GM21576 (cell line): Measurements from ENCODE around the gene STK25.
"Not testable (repeated sequence)": the region's sequence is repeated elsewhere in the genome, so short reads cannot be mapped to it uniquely, and the experiment has no call there.

Source experiments
- ATAC-seq: cut with Tn5 transposase; IDR thresholded peaks from one replicate; pipeline ENCODE4 v1.9.1; 2021; ENCODE audit warnings: mild to moderate bottlenecking, moderate library complexity; ENCODE audit not compliant: unreplicated experiment

Gene STK25

GRCh38 chr2:241540401-241540770, 32.0 kb upstream of the STK25 start:
- no peak for ATAC-seq

DNA sequence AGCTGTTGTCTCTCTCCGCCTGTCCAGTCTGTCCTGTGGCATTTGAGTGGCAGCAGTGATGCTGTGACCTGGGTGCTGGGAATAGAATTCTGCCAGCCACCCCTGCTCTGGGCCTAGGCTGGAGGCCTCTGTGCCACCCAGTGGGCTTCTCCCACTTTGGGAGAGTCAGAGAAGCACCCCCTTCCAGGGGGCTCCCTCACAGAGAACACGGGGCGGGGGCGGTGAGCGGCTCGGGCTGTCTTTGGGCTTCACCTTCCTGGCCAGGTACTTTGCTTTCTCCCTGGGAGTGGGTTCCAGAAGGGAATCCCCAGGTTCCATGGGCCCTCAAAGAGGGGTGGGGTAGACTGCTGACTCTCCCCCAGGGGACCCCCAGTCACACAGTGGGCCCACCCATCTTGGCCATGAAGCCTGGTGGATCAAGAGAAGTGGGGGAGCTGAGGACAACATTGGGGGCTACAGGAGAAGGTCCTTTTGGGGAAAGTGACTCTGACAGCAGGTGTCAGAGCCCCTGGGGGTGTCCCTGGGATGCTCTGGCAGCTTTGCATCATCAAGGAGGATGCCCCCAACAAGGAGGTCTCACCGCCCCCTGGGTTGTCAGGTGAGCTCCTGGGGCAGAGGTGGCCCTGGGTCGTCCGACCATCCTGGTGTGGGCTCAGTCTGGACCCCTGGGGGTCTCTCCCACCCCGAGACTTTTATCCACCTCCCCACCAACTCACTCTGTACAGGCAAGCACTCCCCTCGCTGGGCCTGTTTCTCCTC, 31.4 kb upstream of the STK25 start:
- ATAC-seq: no peak

- ATAC-seq: no peak
These were observed 30.6 kb upstream of the STK25 start for GRCh38 chr2:241538838-241539615.

DNA sequence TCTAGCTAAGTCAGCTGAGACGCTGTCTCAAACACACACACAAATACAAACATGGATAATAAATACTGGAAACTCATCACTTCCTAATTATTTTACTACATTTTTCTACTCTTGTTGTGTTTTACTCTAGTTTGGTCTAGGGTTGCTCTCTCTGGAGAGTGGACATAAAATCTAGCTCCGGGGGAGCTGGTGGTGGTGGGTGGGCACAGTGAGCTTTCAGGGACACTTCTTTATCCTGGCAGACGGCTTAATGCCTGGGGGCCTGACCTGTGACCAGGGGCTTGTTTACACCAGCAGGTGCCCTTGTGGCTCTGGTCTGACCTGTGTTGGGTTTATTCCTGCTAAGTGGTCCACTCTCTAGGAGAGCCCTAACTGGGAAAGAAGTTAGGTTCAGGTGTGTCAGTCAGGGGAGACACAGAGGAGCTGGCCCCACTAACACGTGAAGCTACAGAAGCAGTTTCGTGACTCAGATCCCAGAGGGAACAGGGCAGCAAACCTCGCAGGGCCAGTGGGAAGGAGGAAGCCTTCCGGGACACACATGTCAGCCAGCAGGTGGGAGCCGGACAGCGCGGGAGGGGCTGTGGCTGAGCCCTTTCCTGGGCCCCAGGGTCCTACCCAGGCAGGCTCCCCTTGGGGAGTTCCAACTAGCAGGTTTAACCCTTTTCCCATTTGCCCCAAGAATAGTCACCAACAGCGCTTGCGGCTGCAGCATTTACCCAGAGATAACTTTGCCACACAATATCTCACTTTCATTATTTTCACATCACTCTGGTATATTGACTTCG, 27.7 kb upstream of the STK25 start:
- no peak for ATAC-seq

DNA sequence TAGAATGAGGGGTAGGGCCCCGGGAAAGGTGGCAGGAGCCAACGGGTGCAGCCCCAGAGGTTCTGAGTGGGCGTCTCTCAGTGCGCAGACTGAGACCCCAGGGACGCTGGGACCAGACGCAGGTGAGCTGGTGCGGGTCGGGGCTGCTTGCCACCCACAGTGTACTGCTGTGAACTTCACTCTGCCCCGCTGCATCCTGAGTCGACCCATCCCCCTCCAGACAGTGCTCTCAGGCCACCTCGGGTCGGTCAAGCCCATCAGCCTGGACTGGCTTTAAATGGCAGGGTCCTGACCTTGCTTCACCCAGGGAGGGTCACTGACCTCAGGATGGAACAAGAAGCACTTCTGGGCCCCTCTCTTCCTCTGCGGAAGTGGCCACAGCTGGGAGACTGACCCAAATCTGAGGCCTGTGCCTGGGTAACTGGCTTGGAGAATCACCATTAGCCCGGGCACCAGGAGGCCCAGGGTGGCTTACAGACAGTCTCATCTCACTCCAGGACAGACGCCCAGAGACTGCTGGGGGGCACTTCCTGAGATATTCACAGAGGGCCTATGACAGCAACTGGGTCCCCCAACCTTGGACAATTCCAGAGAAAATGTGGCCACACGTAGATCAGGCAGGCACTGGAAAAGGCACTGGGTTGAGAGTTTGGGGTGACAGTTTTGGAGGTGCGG, 26.5 kb upstream of the STK25 start:
- no peak for ATAC-seq

DNA sequence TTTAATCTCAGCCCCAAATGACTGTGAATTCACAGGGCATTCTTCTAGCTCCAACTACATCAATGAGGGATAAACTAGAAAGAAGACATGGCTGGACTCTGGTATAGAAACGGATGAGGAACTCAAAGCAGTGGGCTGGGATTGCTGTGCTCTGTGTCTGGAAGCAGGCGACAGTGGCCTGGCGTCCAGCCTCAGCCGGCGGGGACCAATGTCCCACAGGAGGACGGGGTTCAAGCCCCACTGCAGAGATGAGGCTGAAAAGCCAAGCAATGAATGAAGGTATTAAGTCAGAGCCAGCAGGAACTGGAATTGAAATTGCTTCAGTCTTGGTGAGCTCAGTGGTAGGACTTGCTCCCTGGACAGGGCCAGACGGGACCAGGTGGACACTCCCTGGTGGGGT, 25.9 kb upstream of the STK25 start:
- no peak for ATAC-seq

DNA sequence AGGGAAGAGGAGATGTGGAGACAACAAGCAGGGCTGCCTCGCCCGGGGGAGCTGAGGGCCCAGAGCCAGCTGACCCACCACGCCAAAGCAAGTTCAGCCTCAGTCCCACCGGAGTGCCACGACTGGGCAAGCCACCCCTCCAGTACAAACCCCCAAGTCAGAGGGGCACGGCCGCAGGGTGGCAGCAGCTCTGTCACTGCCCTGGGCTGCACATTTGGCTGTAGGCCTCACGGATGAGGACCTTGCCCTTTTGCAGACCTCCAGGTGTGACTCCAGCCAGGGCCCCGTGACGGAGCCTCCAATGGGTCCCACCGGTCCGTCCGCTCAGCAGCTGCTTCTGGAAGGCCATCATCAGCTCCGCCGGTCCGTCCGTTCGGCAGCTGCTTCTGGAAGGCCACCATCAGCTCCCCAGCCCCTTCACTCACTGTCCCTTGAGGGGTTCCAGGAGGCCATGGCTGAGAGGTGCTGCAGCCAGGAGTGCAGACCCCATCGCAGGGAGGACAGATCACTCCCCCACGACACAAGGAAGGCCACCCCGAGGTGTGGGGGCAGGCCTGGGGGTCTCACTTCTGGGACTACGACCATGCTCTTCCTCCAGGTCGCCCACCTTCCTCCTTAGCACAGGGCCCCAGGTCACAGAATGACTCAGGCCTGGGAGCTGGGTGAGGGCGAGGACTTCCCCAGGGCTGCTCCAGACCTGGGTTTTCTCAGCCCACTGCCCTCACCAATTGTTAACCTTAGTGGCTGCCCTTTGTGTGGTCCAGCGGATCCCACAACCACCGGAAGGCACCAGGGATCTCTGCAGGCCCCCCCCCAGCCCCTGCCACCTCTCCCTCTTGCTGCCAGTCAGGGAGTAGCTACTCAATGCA, 24.6 kb upstream of the STK25 start:
- ATAC-seq: no peak

DNA sequence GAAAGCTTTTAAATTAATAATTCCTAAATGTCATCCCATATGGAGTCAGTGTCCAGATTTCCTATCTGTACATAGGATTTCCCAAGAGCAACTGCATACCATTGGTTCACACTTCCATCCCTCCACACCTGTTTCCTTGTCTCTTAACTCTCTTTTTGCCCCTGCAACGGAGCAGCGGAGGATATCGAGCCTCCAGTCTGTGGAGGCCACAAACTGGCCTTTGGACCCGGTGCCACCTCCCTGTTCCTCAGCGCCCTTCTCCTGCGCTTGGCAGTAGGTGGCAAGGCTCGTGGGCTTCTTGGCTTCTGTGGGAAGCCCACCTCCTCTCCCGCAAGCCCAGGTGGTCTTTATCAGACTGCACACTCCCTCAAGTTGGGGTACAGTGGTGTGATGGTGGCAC, 23.8 kb upstream of the STK25 start:
- no peak for ATAC-seq

DNA sequence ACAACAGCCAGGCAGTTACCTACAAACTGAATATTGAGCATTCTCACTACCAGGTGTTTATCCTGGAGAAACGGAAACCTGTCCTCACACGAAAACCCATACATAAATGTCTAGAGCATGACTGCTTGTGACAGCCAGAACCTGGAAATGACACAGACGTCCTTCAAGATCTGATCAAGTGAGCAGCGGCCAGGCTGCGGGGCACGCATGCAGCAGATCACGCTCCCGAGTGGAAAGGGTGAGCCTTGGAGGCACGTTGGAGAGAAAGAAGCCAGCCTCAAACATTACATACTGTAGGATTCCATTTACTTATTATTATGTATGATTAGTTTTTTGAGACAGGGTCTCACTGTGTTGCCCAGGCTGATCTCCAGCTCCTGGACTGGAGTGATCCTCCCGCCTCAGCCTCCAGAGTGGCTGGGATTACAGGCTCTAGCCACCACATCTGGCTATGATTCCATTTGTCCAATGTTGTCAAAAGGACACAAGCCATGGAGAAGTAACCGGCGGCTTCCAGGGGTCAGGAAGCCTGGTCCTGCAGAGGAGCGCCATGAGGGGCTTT, 22.9 kb upstream of the STK25 start:
- ATAC-seq: no peak

GRCh38 chr2:241530571-241530970, 22.2 kb upstream of the STK25 start:
- no peak for ATAC-seq

GRCh38 chr2:241525818-241526780, 17.7 kb upstream of the STK25 start:
- ATAC-seq: not testable (repeated sequence)

- no peak for ATAC-seq
These were observed 14.1 kb upstream of the STK25 start for GRCh38 chr2:241522477-241522876.

DNA sequence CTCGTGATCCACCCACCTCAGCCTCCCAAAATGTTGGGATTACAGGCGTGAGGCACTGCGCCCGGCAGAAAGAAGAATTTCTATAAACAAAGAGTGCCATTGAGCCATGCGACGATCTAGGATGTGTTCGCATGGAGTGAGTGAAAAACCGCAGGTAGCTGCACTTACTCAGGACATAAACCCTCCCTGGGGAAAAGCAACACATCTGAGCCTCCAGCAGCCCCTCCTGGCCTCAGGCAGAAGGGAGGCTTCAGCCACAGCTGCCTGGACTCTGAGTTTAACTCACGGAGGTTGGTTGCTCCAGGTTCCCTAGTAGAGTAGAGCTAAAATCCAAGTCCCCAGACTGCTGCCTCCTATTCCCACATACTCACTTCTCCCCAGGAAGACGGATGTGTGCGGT, 11.3 kb upstream of the STK25 start:
- ATAC-seq: no peak

- no peak for ATAC-seq
These were observed 8.9 kb upstream of the STK25 start for GRCh38 chr2:241517297-241517696.

GRCh38 chr2:241516520-241516965, 8.2 kb upstream of the STK25 start:
- no peak for ATAC-seq

GRCh38 chr2:241514986-241515737, 6.8 kb upstream of the STK25 start:
- ATAC-seq: peak; percentile 52

DNA sequence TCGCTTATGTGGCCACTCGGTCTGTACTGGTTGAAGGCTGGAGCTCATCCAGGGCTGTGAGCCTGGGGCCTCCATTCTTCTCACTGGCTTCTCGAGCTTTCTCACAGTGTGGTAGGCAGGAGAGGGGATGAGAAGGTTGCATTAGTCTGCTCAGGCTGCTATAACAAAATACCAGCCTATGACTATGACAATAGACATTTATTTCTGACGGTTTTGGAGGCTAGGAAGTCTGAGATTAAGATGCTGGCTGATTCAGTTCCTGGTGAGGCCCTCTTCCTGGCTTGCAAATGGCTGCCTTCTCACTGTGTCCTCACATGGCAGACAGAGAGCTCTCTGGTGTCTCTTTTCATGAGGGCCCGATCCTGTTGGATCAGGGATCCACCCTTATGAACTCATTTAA, 6.2 kb upstream of the STK25 start:
- no peak for ATAC-seq
